Naive B cell (primary cell): Measurements from ENCODE around the gene MME. TPM values are rescaled to one million over a fixed set of nuclear protein-coding genes. Genes with fewer than 3 reads are reported as not detected.

Source experiments
- ATAC-seq, 2 donors: fragments of 150-1000 bp; cut with Tn5 transposase; 2 replicates each; pipeline ENCODE4 v1.10.0; 2021; ENCODE audit warnings: low read depth in 2 of 2, mild to moderate bottlenecking in 2 of 2, moderate library complexity in 2 of 2
- DNase-seq: peaks from one replicate; pipeline ENCODE4 v3.0.0; 2022
- H3K27ac Mint-ChIP-seq, 6 donors: one replicate each; pipeline ENCODE4 v1.8.0; 2020 to 2022; ENCODE audit warnings: mild to moderate bottlenecking in 6 of 6, mixed read lengths in 6 of 6, moderate library complexity in 5 of 6, inconsistent platforms in 2 of 6
- H3K27me3 Mint-ChIP-seq, 3 donors: one replicate each; pipeline ENCODE4 v1.8.0; 2021 to 2022; ENCODE audit warnings: mixed read lengths in 3 of 3, mild to moderate bottlenecking in 1 of 3
- H3K36me3 Mint-ChIP-seq, 2 donors: one replicate each; pipeline ENCODE4 v1.8.0; 2020 to 2022; ENCODE audit warnings: mixed read lengths in 2 of 2, inconsistent platforms in 1 of 2, mild to moderate bottlenecking in 1 of 2
- H3K4me1 Mint-ChIP-seq, 3 donors: one replicate each; pipeline ENCODE4 v1.8.0; 2020 to 2022; ENCODE audit warnings: mixed read lengths in 3 of 3, inconsistent platforms in 1 of 3, mild to moderate bottlenecking in 1 of 3, moderate library complexity in 1 of 3
- H3K4me3 Mint-ChIP-seq, 8 donors: one replicate each; pipeline ENCODE4 v1.8.0; 2020 to 2022; ENCODE audit warnings: mild to moderate bottlenecking in 8 of 8, mixed read lengths in 8 of 8, moderate library complexity in 8 of 8, inconsistent platforms in 2 of 8
- H3K9me3 Mint-ChIP-seq, 7 donors: one replicate each; pipeline ENCODE4 v1.8.0; 2020 to 2022; ENCODE audit warnings: mixed read lengths in 7 of 7, mild to moderate bottlenecking in 5 of 7, inconsistent platforms in 2 of 7, moderate library complexity in 1 of 7
- polyA plus RNA-seq, 6 donors: library from polyadenylated mRNA; unstranded; fragments of 300-500 nt; fragmentation: Illumina TruSeq; gene quantifications; one replicate each; pipeline ENCODE4 v1.2.3, GENCODE V29; 2021; ENCODE audit warnings: low read depth in 6 of 6

MME gene
- polyA plus RNA-seq, 6 donors from 2014 or later, result 4.1 to 11.9 (median 5.8) TPM

DNA sequence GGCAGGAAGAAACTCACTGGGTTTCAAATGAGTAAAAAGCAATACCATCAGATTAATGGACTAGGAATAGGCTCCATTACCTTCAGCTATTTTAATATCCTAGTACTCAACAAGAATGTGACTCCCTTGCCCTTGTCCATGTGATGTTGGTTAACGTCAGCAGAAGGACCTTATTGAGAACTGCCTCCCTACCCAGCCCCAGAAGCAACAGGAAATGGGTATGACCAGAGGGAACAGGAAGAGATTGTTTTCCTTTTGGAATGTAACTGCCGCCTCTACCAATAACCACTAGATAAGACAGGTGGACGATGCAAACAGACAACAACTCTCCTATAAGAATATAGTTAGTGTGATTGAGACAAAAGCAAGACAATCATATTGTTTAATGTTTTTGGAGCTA lies 10.4 kb upstream of the MME start:
- H3K27ac Mint-ChIP-seq, result no peak overlapping the region
- no peaks in the 10 kb centered on the region for H3K4me1 Mint-ChIP-seq
- no peak for ATAC-seq
- peaks cover 0 to 2% (median 0%) of the 10 kb centered on the region in 7 donors for H3K9me3 Mint-ChIP-seq
- no peaks in the 10 kb centered on the region for H3K36me3 Mint-ChIP-seq
- H3K27me3 Mint-ChIP-seq, result no peaks in the 10 kb centered on the region
- DNase-seq, result no peak
- no peak overlapping the region for H3K4me3 Mint-ChIP-seq

GRCh38 chr3:155070316-155070715 lies 9.8 kb upstream of the MME start:
- Mint-ChIP-seq H3K27ac (no peak overlapping the region), H3K4me3 (no peak overlapping the region), H3K9me3 (peaks cover 0 to 3% (median 2%) of the 10 kb centered on the region in 7 donors), H3K36me3 (peaks cover 0 to under 1% of the 10 kb centered on the region in 2 donors), H3K27me3 (no peaks in the 10 kb centered on the region), H3K4me1 (no peaks in the 10 kb centered on the region)
- DNase-seq (no peak), ATAC-seq (no peak)

DNA sequence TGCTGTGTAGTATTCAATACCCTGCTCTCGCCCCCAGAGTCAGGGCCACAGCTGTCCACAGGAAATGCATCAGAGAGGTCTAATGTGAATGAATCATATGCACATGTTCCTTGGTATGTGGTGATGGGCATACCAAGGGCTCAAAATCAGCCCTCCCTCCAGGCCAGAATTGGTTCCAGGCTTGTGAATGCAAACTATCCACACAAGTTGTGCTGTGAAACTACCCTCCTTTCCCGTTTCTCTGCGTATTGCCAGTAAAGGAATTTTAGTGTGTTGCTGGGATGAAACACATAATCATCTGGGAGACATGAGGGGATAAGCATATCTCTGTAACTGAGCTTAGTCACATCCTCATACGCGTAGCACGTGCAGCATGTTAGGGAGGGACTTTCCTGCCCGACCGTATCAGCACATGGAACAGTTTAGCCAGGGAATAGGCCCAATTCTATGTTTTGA lies 9.2 kb upstream of the MME start:
- peaks cover 0 to 5% of the 10 kb centered on the region in 2 donors for H3K36me3 Mint-ChIP-seq
- no peak overlapping the region for H3K27ac Mint-ChIP-seq
- peaks cover 0 to 9% (median 4%) of the 10 kb centered on the region in 7 donors for H3K9me3 Mint-ChIP-seq
- H3K4me1 Mint-ChIP-seq, result no peaks in the 10 kb centered on the region
- no peaks in the 10 kb centered on the region for H3K27me3 Mint-ChIP-seq
- no peak for ATAC-seq
- DNase-seq, result no peak
- no peak overlapping the region for H3K4me3 Mint-ChIP-seq

- DNase-seq (no peak), ATAC-seq (no peak)
- peak overlapping the region in 1 of 6 donors; percentile 51 for H3K27ac Mint-ChIP-seq
- no peak overlapping the region for H3K4me3 Mint-ChIP-seq
- H3K9me3 Mint-ChIP-seq, result peaks cover 0 to 14% (median 4%) of the 10 kb centered on the region in 7 donors
- peaks cover 7 to 11% (median 7%) of the 10 kb centered on the region in 3 donors for H3K27me3 Mint-ChIP-seq
- H3K4me1 Mint-ChIP-seq, result peaks cover 9 to 14% (median 10%) of the 10 kb centered on the region in 3 donors
- H3K36me3 Mint-ChIP-seq, result peaks cover 0 to 5% of the 10 kb centered on the region in 2 donors
Measured at GRCh38 chr3:155075200-155075599, 4.9 kb upstream of the MME start.

GRCh38 chr3:155076888-155077287 lies 3.2 kb upstream of the MME start:
- Mint-ChIP-seq H3K4me1 (peaks cover 16 to 30% (median 18%) of the 10 kb centered on the region in 3 donors), H3K9me3 (peaks cover 0 to 14% (median 4%) of the 10 kb centered on the region in 7 donors), H3K27me3 (peaks cover 7 to 20% (median 14%) of the 10 kb centered on the region in 3 donors), H3K4me3 (peak overlapping the region in 1 of 8 donors; percentile 89), H3K36me3 (peaks cover 0 to 5% of the 10 kb centered on the region in 2 donors), H3K27ac (no peak overlapping the region)
- ATAC-seq, result no peak
- DNase-seq, result no peak

GRCh38 chr3:155078711-155079467 lies 1.2 kb upstream of the MME start:
- Mint-ChIP-seq H3K4me3 (peak overlapping the region; percentile 80 to 96 (median 92)), H3K27me3 (peaks cover 7 to 20% (median 14%) of the 10 kb centered on the region in 3 donors), H3K36me3 (peaks cover 0 to 5% of the 10 kb centered on the region in 2 donors), H3K27ac (peak overlapping the region in 3 of 6 donors; percentile 21 to 53 (median 45)), H3K4me1 (peaks cover 16 to 33% (median 18%) of the 10 kb centered on the region in 3 donors), H3K9me3 (peaks cover 0 to 14% (median 2%) of the 10 kb centered on the region in 7 donors)
- DNase-seq, result no peak
- peak; percentile 21 to 22 for ATAC-seq

DNA sequence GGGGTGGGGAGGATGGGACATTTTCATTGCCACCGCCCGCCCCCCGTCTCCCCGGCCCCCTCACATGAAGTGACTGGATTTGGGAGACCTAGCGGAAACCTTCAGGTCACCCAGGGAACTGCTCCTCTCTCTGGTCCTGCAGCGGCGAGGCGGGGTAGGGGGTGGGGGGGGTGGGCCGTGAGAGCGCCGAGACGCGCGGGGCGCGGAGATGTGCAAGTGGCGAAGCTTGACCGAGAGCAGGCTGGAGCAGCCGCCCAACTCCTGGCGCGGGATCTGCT lies 712 bp upstream of the MME start:
- H3K4me1 Mint-ChIP-seq, result peaks cover 16 to 33% (median 18%) of the 10 kb centered on the region in 3 donors
- peak overlapping the region in 3 of 6 donors; percentile 28 to 64 (median 45) for H3K27ac Mint-ChIP-seq
- no peak for DNase-seq
- peaks cover 7 to 20% (median 14%) of the 10 kb centered on the region in 3 donors for H3K27me3 Mint-ChIP-seq
- peaks cover 0 to 14% (median 2%) of the 10 kb centered on the region in 7 donors for H3K9me3 Mint-ChIP-seq
- H3K36me3 Mint-ChIP-seq, result peaks cover 0 to 5% of the 10 kb centered on the region in 2 donors
- ATAC-seq, result peak; percentile 69 to 73
- peak overlapping the region; percentile 80 to 96 (median 92) for H3K4me3 Mint-ChIP-seq

DNA sequence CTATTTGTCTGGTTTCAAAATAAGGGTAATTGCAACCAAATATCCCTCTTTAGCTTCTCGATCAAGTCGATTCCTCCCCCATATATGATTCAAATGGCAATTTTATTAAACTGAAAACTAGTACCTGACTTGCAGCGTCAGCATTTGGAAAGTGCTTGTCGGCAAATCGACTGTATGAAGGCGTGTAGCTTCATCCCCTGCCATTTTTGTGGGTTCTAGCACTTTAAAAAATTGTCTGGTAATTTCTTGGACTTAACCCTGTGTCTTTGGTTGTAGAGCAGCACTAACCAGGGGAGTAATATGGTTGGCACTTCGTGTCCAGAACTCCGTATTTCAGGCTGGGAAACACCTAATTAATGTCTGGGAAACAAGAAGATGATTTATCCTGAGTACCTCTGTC lies 573 bp downstream of the MME start:
- Mint-ChIP-seq H3K4me3 (peak overlapping the region; percentile 80 to 96 (median 92)), H3K27me3 (peaks cover 7 to 20% (median 17%) of the 10 kb centered on the region in 3 donors), H3K9me3 (peaks cover 0 to 7% (median 2%) of the 10 kb centered on the region in 7 donors), H3K36me3 (peaks cover 0 to under 1% of the 10 kb centered on the region in 2 donors), H3K4me1 (peaks cover 16 to 33% (median 18%) of the 10 kb centered on the region in 3 donors), H3K27ac (peak overlapping the region in 1 of 6 donors; percentile 60)
- DNase-seq (no peak), ATAC-seq (no peak)

DNA sequence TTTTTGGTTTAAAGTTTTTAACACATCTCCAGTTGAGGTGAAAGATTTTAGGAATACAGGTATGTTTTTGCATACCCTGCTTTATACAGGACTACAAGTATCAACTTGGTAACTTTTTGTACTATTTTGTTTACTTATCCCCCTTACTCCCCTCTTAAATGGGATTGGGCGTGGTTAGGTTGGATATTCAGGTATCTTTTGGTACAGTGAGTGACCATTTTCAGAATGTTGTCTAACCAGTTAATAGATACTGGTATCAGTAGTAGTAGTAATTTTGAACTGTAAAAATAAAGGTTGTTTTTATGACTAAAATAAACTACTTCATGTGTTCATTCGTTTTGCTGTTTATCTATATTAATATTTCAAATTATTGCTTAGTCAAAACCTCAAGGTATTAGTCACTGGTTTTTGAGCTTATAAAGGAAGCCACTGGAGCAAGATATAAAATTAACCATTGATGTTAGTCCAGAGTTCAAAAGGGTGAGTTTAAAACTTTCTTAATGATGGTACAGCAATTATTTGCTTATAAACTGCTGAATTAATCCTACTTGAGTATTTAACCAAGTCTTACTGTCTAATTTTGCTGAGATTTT lies 3.3 kb downstream of the MME start:
- no peak for ATAC-seq
- DNase-seq, result no peak
- Mint-ChIP-seq H3K4me3 (no peak overlapping the region), H3K27me3 (peaks cover 7 to 19% (median 16%) of the 10 kb centered on the region in 3 donors), H3K27ac (no peak overlapping the region), H3K9me3 (no peaks in the 10 kb centered on the region), H3K36me3 (no peaks in the 10 kb centered on the region), H3K4me1 (peaks cover 16 to 36% (median 18%) of the 10 kb centered on the region in 3 donors)

GRCh38 chr3:155084567-155084966 lies 4.4 kb downstream of the MME start:
- DNase-seq, result no peak
- Mint-ChIP-seq H3K27ac (no peak overlapping the region), H3K36me3 (no peaks in the 10 kb centered on the region), H3K9me3 (no peaks in the 10 kb centered on the region), H3K4me3 (no peak overlapping the region), H3K4me1 (peaks cover 8 to 27% (median 12%) of the 10 kb centered on the region in 3 donors), H3K27me3 (peaks cover 0 to 11% (median 8%) of the 10 kb centered on the region in 3 donors)
- ATAC-seq, result no peak

DNA sequence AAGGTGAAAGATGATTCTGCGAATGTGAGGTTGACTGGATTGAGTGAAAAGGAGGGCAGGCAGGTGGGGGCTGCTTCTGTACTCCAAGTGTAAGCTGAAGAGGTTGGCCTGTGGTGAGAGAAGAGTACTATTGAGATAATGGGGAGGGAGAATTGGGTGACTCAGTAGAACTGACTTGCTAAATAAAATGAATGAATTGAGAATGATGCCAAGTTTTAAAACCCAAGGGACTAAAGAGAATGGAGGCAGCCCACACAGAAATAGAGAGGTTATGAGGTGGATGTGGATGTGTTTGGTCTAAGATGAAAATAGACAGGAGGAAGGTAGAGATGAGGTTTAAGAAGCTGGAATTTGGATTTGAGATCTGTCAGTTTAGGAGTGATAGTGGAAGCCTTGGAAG lies 5.9 kb downstream of the MME start:
- DNase-seq, result no peak
- Mint-ChIP-seq H3K4me3 (no peak overlapping the region), H3K9me3 (no peaks in the 10 kb centered on the region), H3K27ac (no peak overlapping the region), H3K27me3 (peaks cover 0 to 4% (median 3%) of the 10 kb centered on the region in 3 donors), H3K36me3 (no peaks in the 10 kb centered on the region), H3K4me1 (peaks cover 0 to 17% (median 1%) of the 10 kb centered on the region in 3 donors)
- ATAC-seq, result no peak

GRCh38 chr3:155088706-155089345 lies 8.7 kb downstream of the MME start:
- peaks cover 0 to 12% (median 7%) of the 10 kb centered on the region in 3 donors for H3K4me1 Mint-ChIP-seq
- ATAC-seq (no peak), DNase-seq (no peak)
- no peaks in the 10 kb centered on the region for H3K36me3 Mint-ChIP-seq
- no peaks in the 10 kb centered on the region for H3K9me3 Mint-ChIP-seq
- no peak overlapping the region for H3K4me3 Mint-ChIP-seq
- H3K27ac Mint-ChIP-seq, result no peak overlapping the region
- H3K27me3 Mint-ChIP-seq, result peaks cover 0 to 4% (median 0%) of the 10 kb centered on the region in 3 donors

DNA sequence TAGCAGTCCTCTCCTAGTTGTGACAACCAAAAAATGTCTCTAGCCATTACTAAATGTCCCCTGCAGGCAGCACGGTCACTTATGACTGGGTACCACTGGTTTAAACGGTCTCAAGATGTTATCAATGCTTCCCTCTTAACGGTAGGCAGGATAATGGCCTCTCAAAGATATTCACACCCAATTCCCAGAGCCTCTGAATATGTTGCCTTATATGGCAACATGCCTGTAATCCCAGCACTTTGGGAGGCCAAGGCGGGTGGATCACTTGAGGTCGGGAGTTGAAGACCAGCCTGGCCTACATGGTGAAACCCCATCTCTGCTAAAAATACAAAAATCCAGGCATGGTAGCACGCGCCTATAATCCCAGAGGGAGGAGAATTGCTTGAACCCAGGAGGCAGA lies 9.4 kb downstream of the MME start:
- DNase-seq (no peak), ATAC-seq (no peak)
- Mint-ChIP-seq H3K9me3 (no peaks in the 10 kb centered on the region), H3K4me3 (no peak overlapping the region), H3K27me3 (peaks cover 0 to 4% (median 0%) of the 10 kb centered on the region in 3 donors), H3K4me1 (peaks cover 0 to 18% (median 13%) of the 10 kb centered on the region in 3 donors), H3K36me3 (no peaks in the 10 kb centered on the region), H3K27ac (no peak overlapping the region)
